Activated naive CD8-positive, alpha-beta T cell treated with anti-CD3 and anti-CD28 coated beads, Interleukin-2, amount 50 U/mL, for 16 hours (primary cell): ENCODE measurements around the gene STOML1.
"Not testable (repeated sequence)": the region's sequence is repeated elsewhere in the genome, so short reads cannot be mapped to it uniquely, and the experiment has no call there.

Source experiments
- DNase-seq: peaks from one replicate; pipeline ENCODE4 v3.0.0-alpha.2; 2020; ENCODE audit warnings: low read depth, low spot score

Gene STOML1

GRCh38 chr15:73946046-73946721 lies 45.9 kb downstream of the STOML1 start:
- DNase-seq: no peak

- DNase-seq: no peak
Observed at GRCh38 chr15:73945130-73945508, 47.0 kb downstream of the STOML1 start.

- no peak for DNase-seq
Observed at GRCh38 chr15:73944161-73945129, 47.6 kb downstream of the STOML1 start.

- no peak for DNase-seq
Observed at GRCh38 chr15:73942751-73943270, 49.3 kb downstream of the STOML1 start.

GRCh38 chr15:73941871-73942635 lies 50.0 kb downstream of the STOML1 start:
- DNase-seq: no peak

GRCh38 chr15:73941449-73941848 lies 50.6 kb downstream of the STOML1 start:
- DNase-seq: no peak

GRCh38 chr15:73941044-73941443 lies 51.1 kb downstream of the STOML1 start:
- DNase-seq: no peak

- no peak for DNase-seq
Observed at GRCh38 chr15:73940061-73940981, 51.8 kb downstream of the STOML1 start.

- DNase-seq: no peak
Observed at GRCh38 chr15:73939138-73939537, 53.0 kb downstream of the STOML1 start.

GRCh38 chr15:73938516-73938915 lies 53.6 kb downstream of the STOML1 start:
- DNase-seq: not testable (repeated sequence)

GRCh38 chr15:73937726-73938125 lies 54.4 kb downstream of the STOML1 start:
- DNase-seq: no peak

GRCh38 chr15:73937296-73937695 lies 54.8 kb downstream of the STOML1 start:
- no peak for DNase-seq

- DNase-seq: no peak
Observed at GRCh38 chr15:73936588-73937290, 55.4 kb downstream of the STOML1 start.

- DNase-seq: no peak
Observed at GRCh38 chr15:73936181-73936580, 55.9 kb downstream of the STOML1 start.

- no peak for DNase-seq
Observed at GRCh38 chr15:73935547-73935946, 56.5 kb downstream of the STOML1 start.

- no peak for DNase-seq
Observed at GRCh38 chr15:73934281-73934680, 57.8 kb downstream of the STOML1 start.

- DNase-seq: no peak
Observed at GRCh38 chr15:73932381-73933191, 59.5 kb downstream of the STOML1 start.

- no peak for DNase-seq
Observed at GRCh38 chr15:73931441-73931840, 60.7 kb downstream of the STOML1 start.

GRCh38 chr15:73930790-73931281 lies 61.3 kb downstream of the STOML1 start:
- no peak for DNase-seq
